IMR-90 (cell line): Measurements from ENCODE around the gene MZB1. TPM values are rescaled to one million over a fixed set of nuclear protein-coding genes. Genes with fewer than 3 reads are reported as not detected.

Source experiments
- ATAC-seq: fragments of 200-7000 bp; cut with Tn5 transposase; 2 replicates; pipeline ENCODE4 v1.9.1; 2020; ENCODE audit warnings: low read depth, mild to moderate bottlenecking, moderate library complexity
- BruUV-seq: library from RNA; stranded (reverse); fragments of 400-500 nt; replicated peaks from 2 replicates; lab custom pipeline; 2021; lab: Mats Ljungman, UMichigan
- CTCF ChIA-PET: fragments of 300-600 bp; formaldehyde crosslinking; extraction: SDS; loops from one replicate; lab custom pipeline; 2021; ENCODE audit warnings: antibody characterized with exemption; lab: Yijun Ruan, JAX
- POLR2A ChIA-PET: fragments of 300-600 bp; sonication (Branson Sonifier 250); formaldehyde crosslinking; loops from one replicate; lab custom pipeline; 2022; ENCODE audit warnings: antibody characterized with exemption; ENCODE audit not compliant: unreplicated experiment; lab: Charles Lee
- DNase-seq: peaks from one replicate; pipeline ENCODE4 v3.0.0; 2013
- H2AFZ ChIP-seq: replicated peaks from 2 replicates; pipeline ENCODE3; 2013; ENCODE audit warnings: low read length, mild to moderate bottlenecking; ENCODE audit not compliant: poor library complexity
- H2AK5ac ChIP-seq: 2 replicates; pipeline ENCODE4 v1.6.1; 2013; ENCODE audit warnings: low read depth, low read length, inconsistent platforms
- H2AK9ac ChIP-seq: replicated peaks from 2 replicates; pipeline ENCODE3; 2013; ENCODE audit warnings: mild to moderate bottlenecking, low read depth, low read length, moderate library complexity; ENCODE audit not compliant: poor library complexity
- H2BK120ac ChIP-seq: 2 replicates; pipeline ENCODE4 v1.6.1; 2013; ENCODE audit warnings: low read depth, low read length, inconsistent platforms
- H2BK15ac ChIP-seq: 3 replicates; pipeline ENCODE4 v1.6.1; 2013; ENCODE audit warnings: low read depth, low read length, inconsistent platforms
- H2BK20ac ChIP-seq: 2 replicates; pipeline ENCODE4 v1.6.1; 2013; ENCODE audit warnings: low read depth, mild to moderate bottlenecking, inconsistent platforms, low read length, moderate library complexity
- H2BK5ac ChIP-seq: 2 replicates; pipeline ENCODE4 v1.6.1; 2013; ENCODE audit warnings: mild to moderate bottlenecking, low read depth, low read length, inconsistent platforms; ENCODE audit not compliant: poor library complexity, severe bottlenecking
- H3K14ac ChIP-seq: replicated peaks from 2 replicates; pipeline ENCODE4 v1.6.1; 2013; ENCODE audit warnings: low read depth, low read length, inconsistent platforms
- H3K18ac ChIP-seq: 2 replicates; pipeline ENCODE4 v1.6.1; 2013; ENCODE audit warnings: low read depth, low read length, control low read depth
- H3K23ac ChIP-seq: 2 replicates; pipeline ENCODE4 v1.6.1; 2013; ENCODE audit warnings: low read depth, low read length, inconsistent platforms
- H3K27ac ChIP-seq: 2 replicates; pipeline ENCODE4 v1.5.1; 2013; ENCODE audit warnings: mild to moderate bottlenecking, control low read depth, low read length; ENCODE audit not compliant: insufficient read depth
- H3K27me3 ChIP-seq: 2 replicates; pipeline ENCODE4 v1.6.1; 2013; ENCODE audit warnings: low read length; ENCODE audit not compliant: control insufficient read depth, insufficient read depth
- H3K36me3 ChIP-seq: 2 replicates; pipeline ENCODE4 v1.6.1; 2013; ENCODE audit warnings: low read length, mixed read lengths; ENCODE audit not compliant: control insufficient read depth, insufficient read depth
- H3K4ac ChIP-seq: 2 replicates; pipeline ENCODE4 v1.6.1; 2013; ENCODE audit warnings: low read depth, low read length, inconsistent platforms
- H3K4me1 ChIP-seq: 2 replicates; pipeline ENCODE4 v1.6.1; 2013; ENCODE audit warnings: low read length, mixed read lengths; ENCODE audit not compliant: control insufficient read depth, insufficient read depth
- H3K4me2 ChIP-seq: 2 replicates; pipeline ENCODE4 v1.6.1; 2013; ENCODE audit warnings: low read depth, mild to moderate bottlenecking, control low read depth, low read length, moderate library complexity
- H3K4me3 ChIP-seq: 2 replicates; pipeline ENCODE4 v1.5.1; 2013; ENCODE audit warnings: low read depth, mild to moderate bottlenecking, control low read depth, low read length, moderate library complexity; ENCODE audit not compliant: insufficient read depth
- H3K56ac ChIP-seq: 2 replicates; pipeline ENCODE4 v1.6.1; 2013; ENCODE audit warnings: low read length, inconsistent platforms; ENCODE audit not compliant: insufficient read depth; ENCODE audit errors: extremely low read depth
- H3K79me1 ChIP-seq, 2 experiments: 2 replicates each; pipeline ENCODE4 v1.6.1; 2013; ENCODE audit warnings: low read length in 2 of 2, inconsistent platforms in 1 of 2, low read depth in 1 of 2
- H3K9ac ChIP-seq: 2 replicates; pipeline ENCODE4 v1.6.1; 2013; ENCODE audit warnings: low read depth, low read length, control low read depth
- H3K9me1 ChIP-seq: 2 replicates; pipeline ENCODE4 v1.6.1; 2013; ENCODE audit warnings: low read length, inconsistent platforms; ENCODE audit not compliant: insufficient read depth
- H3K9me3 ChIP-seq: 2 replicates; pipeline ENCODE4 v1.6.1; 2013; ENCODE audit warnings: low read length; ENCODE audit not compliant: control insufficient read depth, insufficient read depth
- H4K20me1 ChIP-seq: 2 replicates; pipeline ENCODE4 v1.6.1; 2013; ENCODE audit warnings: low read length, inconsistent platforms; ENCODE audit not compliant: insufficient read depth
- H4K5ac ChIP-seq: 2 replicates; pipeline ENCODE4 v1.6.1; 2013; ENCODE audit warnings: mild to moderate bottlenecking, low read depth, low read length, control low read depth
- H4K8ac ChIP-seq, 2 experiments: 2 replicates each; pipeline ENCODE4 v1.6.1; 2013; ENCODE audit warnings: low read depth in 2 of 2, low read length in 2 of 2, control low read depth in 1 of 2, inconsistent platforms in 1 of 2
- H4K91ac ChIP-seq: 2 replicates; pipeline ENCODE4 v1.6.1; 2013; ENCODE audit warnings: low read depth, low read length, inconsistent platforms; ENCODE audit not compliant: insufficient read depth
- BHLHE40 ChIP-seq: fragments of 150-350 bp; IDR thresholded peaks from 2 replicates; pipeline ENCODE4 v1.6.1; 2016; ENCODE audit warnings: mild to moderate bottlenecking, low read depth, low read length
- CEBPB ChIP-seq: IDR thresholded peaks from 2 replicates; pipeline ENCODE4 v1.6.1; 2012; ENCODE audit warnings: low read depth, low read length, improper control_type of control experiment
- CHD1 ChIP-seq: IDR thresholded peaks from 2 replicates; pipeline ENCODE4 v1.6.1; 2012; ENCODE audit warnings: low read depth, low read length, improper control_type of control experiment
- FOS ChIP-seq: fragments of 150-350 bp; IDR thresholded peaks from 2 replicates; pipeline ENCODE4 v1.6.1; 2016; ENCODE audit warnings: low read depth, low read length
- MAFK ChIP-seq: IDR thresholded peaks from 2 replicates; pipeline ENCODE4 v1.6.1; 2012; ENCODE audit warnings: low read depth, low read length, improper control_type of control experiment
- MAZ ChIP-seq: IDR thresholded peaks from 2 replicates; pipeline ENCODE4 v1.6.1; 2012; ENCODE audit warnings: low read depth, mild to moderate bottlenecking, low read length, improper control_type of control experiment, moderate library complexity, borderline replicate concordance
- MXI1 ChIP-seq: IDR thresholded peaks from 2 replicates; pipeline ENCODE4 v1.6.1; 2012; ENCODE audit warnings: low read depth, mild to moderate bottlenecking, low read length, moderate library complexity, borderline replicate concordance
- NFE2L2 ChIP-seq: fragments of 150-350 bp; IDR thresholded peaks from 2 replicates; pipeline ENCODE4 v1.6.1; 2016; ENCODE audit warnings: low read depth, mild to moderate bottlenecking, low read length
- POLR2A ChIP-seq: IDR thresholded peaks from 2 replicates; pipeline ENCODE4 v1.6.1; 2012; ENCODE audit warnings: mild to moderate bottlenecking, low read depth, low read length
- RAD21 ChIP-seq: IDR thresholded peaks from 2 replicates; pipeline ENCODE4 v1.6.1; 2012; ENCODE audit warnings: low read length, improper control_type of control experiment
- RCOR1 ChIP-seq: IDR thresholded peaks from 2 replicates; pipeline ENCODE4 v1.6.1; 2012; ENCODE audit warnings: mild to moderate bottlenecking, low read length, improper control_type of control experiment; ENCODE audit not compliant: insufficient replicate concordance
- RFX5 ChIP-seq: IDR thresholded peaks from 2 replicates; pipeline ENCODE4 v1.8.0; 2012; ENCODE audit warnings: low read depth, mild to moderate bottlenecking, low read length, moderate library complexity
- SMC3 ChIP-seq: fragments of 150-350 bp; IDR thresholded peaks from 2 replicates; pipeline ENCODE4 v1.6.1; 2016; ENCODE audit warnings: low read depth, mild to moderate bottlenecking, antibody characterized with exemption, low read length, moderate library complexity
- WGBS, 2 experiments: methylation state at CpG; one replicate each; pipeline versions ENCODE4 v1.1.5 to v1.1.7; 2013; ENCODE audit warnings: missing lambda C conversion rate in 2 of 2; ENCODE audit not compliant: insufficient read length in 1 of 2; ENCODE audit errors: extremely low coverage in 2 of 2; 5-methylcytosine and 5-hydroxymethylcytosine counted together
- dilution Hi-C: fragments of 300-500 bp; cut with HindIII; formaldehyde crosslinking; loops from one replicate; pipeline ENCODE4 v1.14.3; 2018; ENCODE audit warnings: low sequenced_read_pairs; ENCODE audit not compliant: unreplicated experiment
- in situ Hi-C: fragments of 300-500 bp; cut with MboI; formaldehyde crosslinking; loops from 3 replicates; pipeline ENCODE4 v1.14.3; 2019; ENCODE audit warnings: low sequenced_read_pairs, inconsistent platforms, mixed read lengths
- intact Hi-C: fragments of 100-400 bp; cut with micrococcal nuclease; formaldehyde crosslinking; loops from 2 replicates; pipeline ENCODE4 v1.10.0; 2022
- polyA plus RNA-seq, 3 experiments: library from polyadenylated mRNA; depleted of rRNA; stranded (reverse); fragments of >200 nt; gene quantifications; 2 replicates each; pipeline ENCODE4 v1.2.3, GENCODE V29; 2012; ENCODE audit warnings: low replicate concordance in 1 of 3
- total RNA-seq: library from RNA; depleted of rRNA; stranded (reverse); fragments of >200 nt; gene quantifications from 2 replicates; pipeline ENCODE4 v1.2.3, GENCODE V29; 2012
- TF ChIP-seq, protein P1 (sequence below): fragments of 150-350 bp; IDR thresholded peaks from 2 replicates; pipeline ENCODE4 v1.6.1; 2016; ENCODE audit warnings: low read depth, mild to moderate bottlenecking, low read length, moderate library complexity, borderline replicate concordance
- TF ChIP-seq, protein P2 (sequence below): conservative IDR thresholded peaks from 2 replicates; pipeline ENCODE4 v1.5.1; 2012; ENCODE audit warnings: mild to moderate bottlenecking, low read depth, low read length, improper control_type of control experiment
- TF ChIP-seq, protein P3 (sequence below): fragments of 150-350 bp; IDR thresholded peaks from 2 replicates; pipeline ENCODE4 v1.6.1; 2017; ENCODE audit warnings: mild to moderate bottlenecking, antibody characterized with exemption, low read length, low read depth

MZB1 gene
- total and polyA plus RNA-seq, 2 of the 4 experiments (the other 2 are of a cell fraction): not detected

DNA sequence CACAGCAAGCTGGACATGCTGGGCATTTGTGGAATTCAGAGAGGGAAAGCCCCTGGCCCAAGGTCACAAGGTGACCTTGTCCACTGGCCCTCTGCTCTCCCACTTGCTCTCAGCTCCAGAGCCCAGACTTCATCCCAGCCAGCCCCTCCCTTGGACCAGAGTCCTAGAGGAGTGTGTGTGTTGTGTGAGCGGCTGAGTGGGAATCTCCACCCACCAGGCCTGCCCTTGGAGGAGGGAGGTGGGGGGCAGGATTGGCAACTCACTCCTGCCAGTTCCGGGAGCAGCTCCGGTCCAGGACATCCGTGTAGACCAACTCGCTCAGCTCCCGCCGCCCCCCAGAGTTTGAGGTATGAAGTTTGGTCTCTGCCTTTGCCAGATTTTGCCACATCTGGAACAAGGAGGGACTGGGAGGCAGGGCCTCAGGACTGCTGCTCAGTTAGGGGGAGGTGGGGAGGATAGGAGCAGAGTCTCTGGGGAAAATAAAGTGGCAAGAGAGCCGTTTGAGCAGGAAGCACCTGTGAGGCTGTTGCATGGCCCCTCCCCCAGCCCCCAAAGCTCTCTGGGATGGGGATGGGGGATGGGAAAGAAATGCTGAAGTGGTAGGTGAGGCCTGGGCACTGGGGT, 1.4 kb downstream of the MZB1 start:
- H3K36me3 ChIP-seq: no peaks in the 10 kb centered on the region
- H3K27me3 ChIP-seq: peaks cover 9% of the 10 kb centered on the region
- peaks cover 6% of the 10 kb centered on the region; the same call in 1 of the 2 replicates for H3K9me3 ChIP-seq
- H2BK5ac ChIP-seq: no peak overlapping the region
- 0 out of 4 replicates have a peak overlapping the region, but pooled peaks of 1 of the 2 experiments have one; percentile 33 for H4K8ac ChIP-seq
- H3K4me1 ChIP-seq: peaks cover 5% of the 10 kb centered on the region
- peak overlapping the region; percentile 68 for H2AK5ac ChIP-seq
- no peak overlapping the region for H3K27ac ChIP-seq
- no peak overlapping the region for H3K4me2 ChIP-seq
- no peak overlapping the region for H3K4me3 ChIP-seq
- H3K9ac ChIP-seq: no peak overlapping the region
- no TSS peak for BruUV-seq
- no peak overlapping the region for H2BK120ac ChIP-seq
- H4K91ac ChIP-seq: no peak overlapping the region
- peak; percentile 24 for ATAC-seq
- no peak overlapping the region; the same call in 1 of the 2 replicates for H3K14ac ChIP-seq
- H4K20me1 ChIP-seq: no peaks in the 10 kb centered on the region
- H3K23ac ChIP-seq: no peak overlapping the region
- peak; percentile 20 for DNase-seq
- ChIA-PET POLR2A (no interaction called here), CTCF (no interaction called here)
- no peak overlapping the region for H2BK20ac ChIP-seq
- peak overlapping the region; percentile 85 for H2AFZ ChIP-seq
- H3K4ac ChIP-seq: no peak overlapping the region
- no peaks in the 10 kb centered on the region for H3K79me1 ChIP-seq
- H3K18ac ChIP-seq: no peak overlapping the region
- WGBS, 2 experiments: 38% methylated on average over 7 of the region's 8 CpGs; no CpG with 5 or more reads in 1 of the 2 experiments
- H3K56ac ChIP-seq: no peak overlapping the region
- in situ Hi-C loops (no loop called here), dilution Hi-C loops (no loop called here), intact Hi-C loops (no loop called here)
- no peak overlapping the region for H4K5ac ChIP-seq
- H3K9me1 ChIP-seq: no peaks in the 10 kb centered on the region
- TF ChIP-seq MAZ (no peak), RAD21 (no peak), MXI1 (no peak), RFX5 (no peak), POLR2A (no peak), NFE2L2 (no peak), MAFK (no peak), SMC3 (no peak), CEBPB (no peak), CHD1 (no peak), BHLHE40 (no peak), FOS (no peak), RCOR1 (no peak)
- TF ChIP-seq, protein P1, sequence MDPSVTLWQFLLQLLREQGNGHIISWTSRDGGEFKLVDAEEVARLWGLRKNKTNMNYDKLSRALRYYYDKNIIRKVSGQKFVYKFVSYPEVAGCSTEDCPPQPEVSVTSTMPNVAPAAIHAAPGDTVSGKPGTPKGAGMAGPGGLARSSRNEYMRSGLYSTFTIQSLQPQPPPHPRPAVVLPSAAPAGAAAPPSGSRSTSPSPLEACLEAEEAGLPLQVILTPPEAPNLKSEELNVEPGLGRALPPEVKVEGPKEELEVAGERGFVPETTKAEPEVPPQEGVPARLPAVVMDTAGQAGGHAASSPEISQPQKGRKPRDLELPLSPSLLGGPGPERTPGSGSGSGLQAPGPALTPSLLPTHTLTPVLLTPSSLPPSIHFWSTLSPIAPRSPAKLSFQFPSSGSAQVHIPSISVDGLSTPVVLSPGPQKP: no peak
- TF ChIP-seq, protein P2, sequence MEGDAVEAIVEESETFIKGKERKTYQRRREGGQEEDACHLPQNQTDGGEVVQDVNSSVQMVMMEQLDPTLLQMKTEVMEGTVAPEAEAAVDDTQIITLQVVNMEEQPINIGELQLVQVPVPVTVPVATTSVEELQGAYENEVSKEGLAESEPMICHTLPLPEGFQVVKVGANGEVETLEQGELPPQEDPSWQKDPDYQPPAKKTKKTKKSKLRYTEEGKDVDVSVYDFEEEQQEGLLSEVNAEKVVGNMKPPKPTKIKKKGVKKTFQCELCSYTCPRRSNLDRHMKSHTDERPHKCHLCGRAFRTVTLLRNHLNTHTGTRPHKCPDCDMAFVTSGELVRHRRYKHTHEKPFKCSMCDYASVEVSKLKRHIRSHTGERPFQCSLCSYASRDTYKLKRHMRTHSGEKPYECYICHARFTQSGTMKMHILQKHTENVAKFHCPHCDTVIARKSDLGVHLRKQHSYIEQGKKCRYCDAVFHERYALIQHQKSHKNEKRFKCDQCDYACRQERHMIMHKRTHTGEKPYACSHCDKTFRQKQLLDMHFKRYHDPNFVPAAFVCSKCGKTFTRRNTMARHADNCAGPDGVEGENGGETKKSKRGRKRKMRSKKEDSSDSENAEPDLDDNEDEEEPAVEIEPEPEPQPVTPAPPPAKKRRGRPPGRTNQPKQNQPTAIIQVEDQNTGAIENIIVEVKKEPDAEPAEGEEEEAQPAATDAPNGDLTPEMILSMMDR: no peak
- TF ChIP-seq, protein P3, sequence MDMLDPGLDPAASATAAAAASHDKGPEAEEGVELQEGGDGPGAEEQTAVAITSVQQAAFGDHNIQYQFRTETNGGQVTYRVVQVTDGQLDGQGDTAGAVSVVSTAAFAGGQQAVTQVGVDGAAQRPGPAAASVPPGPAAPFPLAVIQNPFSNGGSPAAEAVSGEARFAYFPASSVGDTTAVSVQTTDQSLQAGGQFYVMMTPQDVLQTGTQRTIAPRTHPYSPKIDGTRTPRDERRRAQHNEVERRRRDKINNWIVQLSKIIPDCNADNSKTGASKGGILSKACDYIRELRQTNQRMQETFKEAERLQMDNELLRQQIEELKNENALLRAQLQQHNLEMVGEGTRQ: no peak
- peak overlapping the region; percentile 9 for H2AK9ac ChIP-seq
- no peak overlapping the region for H2BK15ac ChIP-seq
